Measurements from ENCODE around the gene ZNF546.

ZNF546 gene

GRCh38 chr19:39963898-39964297, 33.0 kb upstream of the ZNF546 start:
- no peak for TF ChIP-seq CTCF (IDR thresholded peaks at IDR 0.05; ENCODE audit: low read depth, low read length, missing control alignments)
- DNase-seq (ENCODE audit: extremely low read depth, low read depth) = no peak
- H3K4me3 ChIP-seq (replicated peaks; ENCODE audit: low read depth, low read length) = no peak overlapping the region

DNA sequence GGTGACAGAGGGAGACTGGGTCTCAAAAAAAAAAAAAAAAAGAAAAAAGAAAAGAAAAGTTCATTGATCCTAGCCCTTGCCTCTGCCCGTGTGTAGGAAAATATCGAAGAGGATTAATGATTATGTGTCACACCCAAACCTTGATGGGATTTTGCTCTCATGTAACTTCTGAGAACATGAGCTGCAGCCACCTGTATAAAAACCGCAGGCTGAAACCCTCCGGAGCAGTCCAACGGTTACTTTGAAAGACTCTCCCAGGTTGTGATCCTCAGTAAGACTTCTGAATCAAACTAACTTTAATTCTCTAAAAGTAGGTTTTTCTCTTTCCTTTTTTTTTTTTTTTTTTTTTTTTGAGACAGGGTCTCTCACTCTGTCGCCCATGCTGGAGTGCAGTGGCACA, 30.2 kb upstream of the ZNF546 start:
- TF ChIP-seq CTCF (IDR thresholded peaks at IDR 0.05; ENCODE audit: low read depth, low read length, missing control alignments) = no peak
- H3K4me3 ChIP-seq (replicated peaks; ENCODE audit: low read depth, low read length) = no peak overlapping the region
- DNase-seq (ENCODE audit: extremely low read depth, low read depth) = no peak

GRCh38 chr19:39967561-39967960, 29.3 kb upstream of the ZNF546 start:
- DNase-seq (ENCODE audit: extremely low read depth, low read depth) = no peak
- TF ChIP-seq CTCF (IDR thresholded peaks at IDR 0.05; ENCODE audit: low read depth, low read length, missing control alignments) = no peak
- no peak overlapping the region for H3K4me3 ChIP-seq (replicated peaks; ENCODE audit: low read depth, low read length)

DNA sequence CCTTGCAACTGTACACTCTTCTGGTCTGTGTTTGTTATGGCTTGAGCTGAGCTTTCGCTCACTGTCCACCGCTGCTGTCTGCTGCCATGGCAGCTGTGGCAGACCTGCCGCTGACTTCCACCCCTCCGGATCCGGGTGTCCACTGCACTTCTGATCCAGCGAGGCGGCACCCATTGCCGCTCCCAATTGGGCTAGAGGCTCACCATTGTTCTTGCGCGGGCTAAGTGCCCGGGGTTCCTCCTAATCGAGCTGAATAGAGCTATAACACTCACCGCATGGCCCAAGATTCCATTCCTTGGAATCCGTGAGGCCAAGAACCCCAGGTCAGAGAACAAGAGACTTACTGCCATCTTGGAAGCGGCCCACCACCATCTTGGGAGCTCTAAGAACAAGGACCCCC, 28.1 kb upstream of the ZNF546 start:
- H3K4me3 ChIP-seq (replicated peaks; ENCODE audit: low read depth, low read length) = no peak overlapping the region
- DNase-seq (ENCODE audit: extremely low read depth, low read depth) = no peak
- no peak for TF ChIP-seq CTCF (IDR thresholded peaks at IDR 0.05; ENCODE audit: low read depth, low read length, missing control alignments)

DNA sequence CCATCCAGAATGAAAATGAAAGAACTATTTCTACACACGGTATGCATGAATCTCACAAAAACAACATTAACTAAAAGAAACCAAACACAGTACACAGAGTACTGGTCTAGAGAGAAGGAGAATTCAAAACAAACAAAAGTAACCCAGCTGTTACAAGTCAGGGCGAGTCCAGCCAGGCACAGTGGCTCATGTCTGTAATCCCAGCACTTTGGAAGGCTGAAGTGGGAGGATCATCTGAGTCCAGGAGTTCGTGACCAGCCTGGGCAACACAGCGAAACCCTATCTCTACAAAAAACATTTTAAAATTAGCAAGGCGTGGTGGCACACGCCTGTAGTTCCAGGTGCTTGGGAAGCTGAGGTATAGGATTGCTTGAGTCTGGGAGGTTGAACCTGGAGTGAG, 27.6 kb upstream of the ZNF546 start:
- TF ChIP-seq CTCF (IDR thresholded peaks at IDR 0.05; ENCODE audit: low read depth, low read length, missing control alignments) = no peak
- peak overlapping the region; percentile 95; the same call in 1 of the 2 replicates for H3K4me3 ChIP-seq (replicated peaks; ENCODE audit: low read depth, low read length)
- DNase-seq (ENCODE audit: extremely low read depth, low read depth) = no peak

DNA sequence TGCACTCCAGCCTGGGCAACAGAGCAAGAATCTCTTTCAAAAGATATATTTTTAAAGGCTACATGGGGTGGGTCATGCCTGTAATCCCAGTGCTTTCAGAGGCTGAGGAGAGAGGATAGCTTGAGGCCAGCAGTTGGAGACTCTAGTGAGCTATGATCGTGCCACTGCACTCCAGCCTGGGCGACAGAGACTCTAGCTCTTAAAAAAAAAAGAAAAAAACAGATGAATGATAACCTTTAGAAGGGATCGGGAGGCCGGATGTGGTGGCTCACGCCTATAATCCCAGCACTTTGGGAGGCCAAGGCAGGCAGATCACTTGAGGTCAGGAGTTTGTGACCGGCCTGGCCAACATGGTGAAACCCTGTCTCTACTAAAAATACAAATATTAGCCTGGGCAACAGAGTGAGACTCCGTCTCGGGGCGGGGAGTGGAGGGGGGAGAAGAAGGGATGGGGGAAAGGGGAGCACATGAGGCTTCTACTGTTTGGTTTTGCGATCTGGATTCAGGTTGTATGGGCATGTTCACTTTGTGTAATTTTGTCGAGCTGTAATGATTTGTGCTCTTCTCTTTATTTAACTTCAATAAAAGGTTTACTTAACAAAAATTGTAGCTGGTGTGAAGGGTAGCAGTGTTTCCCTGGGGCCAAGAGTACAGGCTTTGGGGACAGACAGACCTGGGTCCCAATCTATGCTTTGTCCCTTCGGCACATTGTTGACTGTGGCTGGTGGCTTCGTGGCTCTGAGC, 27.0 kb upstream of the ZNF546 start:
- H3K4me3 ChIP-seq (replicated peaks; ENCODE audit: low read depth, low read length) = peak overlapping the region; percentile 95
- TF ChIP-seq CTCF (IDR thresholded peaks at IDR 0.05; ENCODE audit: low read depth, low read length, missing control alignments) = no peak
- DNase-seq (ENCODE audit: extremely low read depth, low read depth) = no peak

DNA sequence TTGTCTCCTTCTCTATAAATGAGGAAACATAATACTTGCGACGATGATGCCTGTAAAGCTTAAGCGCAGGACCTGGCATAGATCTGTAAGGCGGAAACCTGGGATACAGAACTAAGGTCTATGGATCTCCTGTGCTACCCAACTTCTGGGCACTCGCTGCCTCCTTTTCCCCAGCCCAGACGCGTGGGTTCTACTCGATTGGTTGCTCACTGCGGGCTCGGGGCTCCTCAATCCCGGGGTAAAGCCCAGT, 26.5 kb upstream of the ZNF546 start:
- no peak for TF ChIP-seq CTCF (IDR thresholded peaks at IDR 0.05; ENCODE audit: low read depth, low read length, missing control alignments)
- peak overlapping the region; percentile 95 for H3K4me3 ChIP-seq (replicated peaks; ENCODE audit: low read depth, low read length)
- no peak for DNase-seq (ENCODE audit: extremely low read depth, low read depth)
